ENCODE measurements around the gene CAPN7.

The CAPN7 gene

GRCh38 chr3:15300323-15301078 lies 94.5 kb downstream of the CAPN7 start:
- DNase-seq: peak; percentile 73 to 88

- DNase-seq: no peak
Measured at GRCh38 chr3:15301761-15302160, 95.7 kb downstream of the CAPN7 start.
